ENCODE results near the gene WDR89. TPM values are rescaled to one million over a fixed set of nuclear protein-coding genes. Genes with fewer than 3 reads are reported as not detected.
"Not testable (repeated sequence)": the region's sequence is repeated elsewhere in the genome, so short reads cannot be mapped to it uniquely, and the experiment has no call there.

WDR89 gene
- total RNA-seq, 5 donors from 2014 or later (not counting 1 experiment from before 2014, with no cell fraction given), result 12.1 to 31.3 (median 25.7) TPM

GRCh38 chr14:63670692-63671091 is 29.0 kb upstream of the WDR89 start:
- Mint-ChIP-seq H3K9me3 (no peaks in the 10 kb centered on the region), H3K4me3 (no peak overlapping the region)
- no peaks in the 10 kb centered on the region for H3K4me1 ChIP-seq (ENCODE audit: control insufficient read depth in 1 of 2, extremely low read depth in 1 of 2, insufficient read depth in 2 of 2, low read length in 2 of 2)

GRCh38 chr14:63666335-63666734 is 24.7 kb upstream of the WDR89 start:
- Mint-ChIP-seq H3K27me3 (no peaks in the 10 kb centered on the region), H3K27ac (no peak overlapping the region), H3K9me3 (no peaks in the 10 kb centered on the region), H3K36me3 (no peaks in the 10 kb centered on the region), H3K4me3 (no peak overlapping the region), H3K4me1 (no peaks in the 10 kb centered on the region)
- Histone ChIP-seq H3K27me3 (replicated peaks in 1 of 2; ENCODE audit: control insufficient read depth in 2 of 2, extremely low read depth in 1 of 2, insufficient read depth in 2 of 2, low read length in 1 of 2) (no peaks in the 10 kb centered on the region), H3K4me3 (ENCODE audit: control insufficient read depth in 1 of 2, extremely low read depth in 1 of 2, low read length in 1 of 2) (no peak overlapping the region), H3K4me1 (ENCODE audit: control insufficient read depth in 1 of 2, extremely low read depth in 1 of 2, insufficient read depth in 2 of 2, low read length in 2 of 2) (no peaks in the 10 kb centered on the region), H3K9me3 (no peaks in the 10 kb centered on the region), H3K36me3 (ENCODE audit: control insufficient read depth in 2 of 2, extremely low read depth in 1 of 2, insufficient read depth in 1 of 2, low read length in 1 of 2) (no peaks in the 10 kb centered on the region), H3K27ac (ENCODE audit: low read length) (no peak overlapping the region)
- CTCF ChIA-PET, result interaction anchor here in 1 of 2 donors (0.6 to 0.7 kb wide), 3 partner anchors 12 to 378 kb away, joined by 3 to 4 read pairs (median 3); no protein-coding TSS in a partner anchor
- DNase-seq (no peak), ATAC-seq (replicated peaks in 1 of 4) (no peak)
- WGBS (ENCODE audit: insufficient coverage), result 83% methylated on average over 1 of the region's 1 CpG
- POLR2A ChIA-PET, result interaction anchor here (0.5 to 1.0 kb wide), 3 partner anchors 12 to 155 kb away, joined by 4 to 6 read pairs (median 5); no protein-coding TSS in a partner anchor

More at GRCh38 chr14:63670692-63671091, 29.0 kb upstream of the WDR89 start:
- H3K27ac ChIP-seq (ENCODE audit: low read length), result no peak overlapping the region
- POLR2A ChIA-PET, result no interaction called here
- H3K9me3 ChIP-seq, result no peaks in the 10 kb centered on the region
- H3K4me3 ChIP-seq (ENCODE audit: control insufficient read depth in 1 of 2, extremely low read depth in 1 of 2, low read length in 1 of 2), result no peak overlapping the region
- H3K27me3 Mint-ChIP-seq, result no peaks in the 10 kb centered on the region
- CTCF ChIA-PET, result interaction anchor here in 1 of 2 donors (0.7 kb wide), 1 partner anchor 152 kb away, joined by 7 read pairs; no protein-coding TSS in a partner anchor
- H3K27me3 ChIP-seq (replicated peaks in 1 of 2; ENCODE audit: control insufficient read depth in 2 of 2, extremely low read depth in 1 of 2, insufficient read depth in 2 of 2, low read length in 1 of 2), result no peaks in the 10 kb centered on the region
- no peak overlapping the region for H3K27ac Mint-ChIP-seq
- DNase-seq (no peak), ATAC-seq (replicated peaks in 1 of 4) (no peak)
- H3K36me3 Mint-ChIP-seq, result no peaks in the 10 kb centered on the region
- peaks cover 0 to 5% (median 0%) of the 10 kb centered on the region in 3 donors for H3K4me1 Mint-ChIP-seq
- H3K36me3 ChIP-seq (ENCODE audit: control insufficient read depth in 2 of 2, extremely low read depth in 1 of 2, insufficient read depth in 1 of 2, low read length in 1 of 2), result no peaks in the 10 kb centered on the region

GRCh38 chr14:63663428-63664341 is 22.0 kb upstream of the WDR89 start:
- Mint-ChIP-seq H3K4me3 (no peak overlapping the region), H3K9me3 (no peaks in the 10 kb centered on the region), H3K27ac (no peak overlapping the region), H3K4me1 (peaks cover 0 to 5% (median 0%) of the 10 kb centered on the region in 3 donors), H3K27me3 (no peaks in the 10 kb centered on the region), H3K36me3 (peaks cover 4% of the 10 kb centered on the region)
- POLR2A ChIA-PET, result interaction anchor here in 1 of 2 donors (0.7 kb wide), 1 partner anchor 58 kb away, joined by 3 read pairs; no protein-coding TSS in a partner anchor
- no peaks in the 10 kb centered on the region for H3K4me1 ChIP-seq (ENCODE audit: control insufficient read depth in 1 of 2, extremely low read depth in 1 of 2, insufficient read depth in 2 of 2, low read length in 2 of 2)
- H3K9me3 ChIP-seq, result no peaks in the 10 kb centered on the region
- no peak for ATAC-seq (replicated peaks in 1 of 4)
- H3K4me3 ChIP-seq (ENCODE audit: control insufficient read depth in 1 of 2, extremely low read depth in 1 of 2, low read length in 1 of 2), result no peak overlapping the region
- CTCF ChIA-PET, result interaction anchor here in 1 of 2 donors (0.5 kb wide), 1 partner anchor 281 kb away, joined by 4 read pairs; no protein-coding TSS in a partner anchor
- no peak overlapping the region for H3K27ac ChIP-seq (ENCODE audit: low read length)
- peaks cover 0 to 2% of the 10 kb centered on the region in 2 donors for H3K36me3 ChIP-seq (ENCODE audit: control insufficient read depth in 2 of 2, extremely low read depth in 1 of 2, insufficient read depth in 1 of 2, low read length in 1 of 2)
- 95% methylated on average over 10 of the region's 12 CpGs for WGBS (ENCODE audit: insufficient coverage)
- DNase-seq, result no peak
- H3K27me3 ChIP-seq (replicated peaks in 1 of 2; ENCODE audit: control insufficient read depth in 2 of 2, extremely low read depth in 1 of 2, insufficient read depth in 2 of 2, low read length in 1 of 2), result no peaks in the 10 kb centered on the region

- no peak overlapping the region for H3K4me3 ChIP-seq (ENCODE audit: control insufficient read depth in 1 of 2, extremely low read depth in 1 of 2, low read length in 1 of 2)
- Mint-ChIP-seq H3K4me3 (no peak overlapping the region), H3K4me1 (peaks cover 0 to 5% (median 0%) of the 10 kb centered on the region in 3 donors), H3K27ac (no peak overlapping the region), H3K27me3 (no peaks in the 10 kb centered on the region), H3K36me3 (peaks cover 4% of the 10 kb centered on the region), H3K9me3 (no peaks in the 10 kb centered on the region)
- ATAC-seq (replicated peaks in 1 of 4), result no peak
- ChIA-PET CTCF (interaction anchor here in 1 of 2 donors (0.5 kb wide), 1 partner anchor 282 kb away, joined by 4 read pairs; no protein-coding TSS in a partner anchor), POLR2A (interaction anchor here in 1 of 2 donors (0.7 kb wide), 1 partner anchor 59 kb away, joined by 3 read pairs; no protein-coding TSS in a partner anchor)
- no peak for DNase-seq
- H3K27me3 ChIP-seq (replicated peaks in 1 of 2; ENCODE audit: control insufficient read depth in 2 of 2, extremely low read depth in 1 of 2, insufficient read depth in 2 of 2, low read length in 1 of 2), result no peaks in the 10 kb centered on the region
- H3K36me3 ChIP-seq (ENCODE audit: control insufficient read depth in 2 of 2, extremely low read depth in 1 of 2, insufficient read depth in 1 of 2, low read length in 1 of 2), result peaks cover 0 to 5% of the 10 kb centered on the region in 2 donors
- no peaks in the 10 kb centered on the region for H3K9me3 ChIP-seq
- no peaks in the 10 kb centered on the region for H3K4me1 ChIP-seq (ENCODE audit: control insufficient read depth in 1 of 2, extremely low read depth in 1 of 2, insufficient read depth in 2 of 2, low read length in 2 of 2)
- 92% methylated on average over 4 of the region's 8 CpGs for WGBS (ENCODE audit: insufficient coverage)
- no peak overlapping the region for H3K27ac ChIP-seq (ENCODE audit: low read length)
These were observed 21.1 kb upstream of the WDR89 start for GRCh38 chr14:63662776-63663175.

GRCh38 chr14:63661881-63662280 is 20.2 kb upstream of the WDR89 start:
- H3K27me3 ChIP-seq (replicated peaks in 1 of 2; ENCODE audit: control insufficient read depth in 2 of 2, extremely low read depth in 1 of 2, insufficient read depth in 2 of 2, low read length in 1 of 2), result not testable (repeated sequence)

GRCh38 chr14:63659726-63660125 is 18.1 kb upstream of the WDR89 start:
- H3K27me3 Mint-ChIP-seq, result no peaks in the 10 kb centered on the region
- POLR2A ChIA-PET, result no interaction called here
- no peaks in the 10 kb centered on the region for H3K9me3 Mint-ChIP-seq
- H3K27ac ChIP-seq (ENCODE audit: low read length), result no peak overlapping the region
- H3K27me3 ChIP-seq (replicated peaks in 1 of 2; ENCODE audit: control insufficient read depth in 2 of 2, extremely low read depth in 1 of 2, insufficient read depth in 2 of 2, low read length in 1 of 2), result no peaks in the 10 kb centered on the region
- peaks cover 5 to 6% of the 10 kb centered on the region in 2 donors for H3K36me3 ChIP-seq (ENCODE audit: control insufficient read depth in 2 of 2, extremely low read depth in 1 of 2, insufficient read depth in 1 of 2, low read length in 1 of 2)
- no peaks in the 10 kb centered on the region for H3K4me1 ChIP-seq (ENCODE audit: control insufficient read depth in 1 of 2, extremely low read depth in 1 of 2, insufficient read depth in 2 of 2, low read length in 2 of 2)
- no peaks in the 10 kb centered on the region for H3K9me3 ChIP-seq
- H3K4me3 ChIP-seq (ENCODE audit: control insufficient read depth in 1 of 2, extremely low read depth in 1 of 2, low read length in 1 of 2), result no peak overlapping the region
- no peak for ATAC-seq (replicated peaks in 1 of 4)
- 100% methylated on average over 1 of the region's 4 CpGs for WGBS (ENCODE audit: insufficient coverage)
- H3K36me3 Mint-ChIP-seq, result peaks cover 11% of the 10 kb centered on the region
- H3K4me1 Mint-ChIP-seq, result peaks cover 0 to 5% (median 0%) of the 10 kb centered on the region in 3 donors
- CTCF ChIA-PET, result no interaction called here
- H3K27ac Mint-ChIP-seq, result no peak overlapping the region
- no peak for DNase-seq
- H3K4me3 Mint-ChIP-seq, result no peak overlapping the region

More at GRCh38 chr14:63661881-63662280, 20.2 kb upstream of the WDR89 start:
- H3K4me1 ChIP-seq (ENCODE audit: control insufficient read depth in 1 of 2, extremely low read depth in 1 of 2, insufficient read depth in 2 of 2, low read length in 2 of 2); H3K9me3 ChIP-seq; H3K36me3 Mint-ChIP-seq; H3K4me3 Mint-ChIP-seq; H3K27me3 Mint-ChIP-seq; H3K27ac ChIP-seq (ENCODE audit: low read length); CTCF ChIA-PET; H3K9me3 Mint-ChIP-seq; H3K4me3 ChIP-seq (ENCODE audit: control insufficient read depth in 1 of 2, extremely low read depth in 1 of 2, low read length in 1 of 2); H3K27ac Mint-ChIP-seq; ATAC-seq (replicated peaks in 1 of 4); H3K4me1 Mint-ChIP-seq; H3K36me3 ChIP-seq (ENCODE audit: control insufficient read depth in 2 of 2, extremely low read depth in 1 of 2, insufficient read depth in 1 of 2, low read length in 1 of 2); DNase-seq: not testable (repeated sequence)
- POLR2A ChIA-PET, result interaction anchor here in 1 of 2 donors (0.5 kb wide), 1 partner anchor 56 kb away, joined by 4 read pairs; no protein-coding TSS in a partner anchor
- WGBS (ENCODE audit: insufficient coverage), result 92% methylated on average over 4 of the region's 10 CpGs
